ENCODE measurements around the gene MYEOV. TPM values are rescaled to one million over a fixed set of nuclear protein-coding genes. Genes with fewer than 3 reads are reported as not detected.

MYEOV gene
- polyA plus RNA-seq, 1 donor (not counting 4 experiments of a cell fraction or from before 2014, with no cell fraction given) = 1.4 TPM

- Histone ChIP-seq H3K9me3 (ENCODE audit: control insufficient read depth, low read depth, low read length) (no peaks in the 10 kb centered on the region), H4K20me1 (ENCODE audit: control insufficient read depth, extremely low read depth, insufficient read depth, low read length) (no peaks in the 10 kb centered on the region), H2AFZ (ENCODE audit: control insufficient read depth, low read length) (no peak overlapping the region), H3K36me3 (ENCODE audit: control insufficient read depth in 2 of 2, extremely low read depth in 1 of 2, insufficient read depth in 2 of 2, low read length in 2 of 2) (no peaks in the 10 kb centered on the region), H3K9me1 (ENCODE audit: control insufficient read depth, extremely low read depth, insufficient read depth, low read length) (no peaks in the 10 kb centered on the region), H3K27ac (ENCODE audit: control insufficient read depth, insufficient read depth, low read length) (no peak overlapping the region), H3K9ac (ENCODE audit: control insufficient read depth, extremely low read depth, insufficient read depth, low read length) (no peak overlapping the region), H3K4me1 (ENCODE audit: control insufficient read depth, extremely low read depth, insufficient read depth, low read length) (peaks cover 18% of the 10 kb centered on the region), H3K4me2 (ENCODE audit: control insufficient read depth, extremely low read depth, insufficient read depth, low read depth, low read length) (no peak overlapping the region), H3K27me3 (ENCODE audit: control insufficient read depth, extremely low read depth, insufficient read depth, low read length) (no peaks in the 10 kb centered on the region), H3K79me2 (ENCODE audit: control insufficient read depth, insufficient read depth, low read length) (no peaks in the 10 kb centered on the region), H3K4me3 (ENCODE audit: control insufficient read depth in 2 of 3, extremely low read depth in 1 of 3, insufficient read depth in 2 of 3, low read depth in 1 of 3, low read length in 3 of 3) (no peak overlapping the region)
- FAIRE-seq = no peak
- dilution Hi-C loops (cut with MboI; ENCODE audit: extremely low pct_ligation_motif_present, low sequenced_read_pairs) = no loop called here
- no peak for TF ChIP-seq CTCF (optimal IDR thresholded peaks at IDR 0.05 in 1 of 3, IDR thresholded peaks at IDR 0.05 in 1 of 3, conservative IDR thresholded peaks at IDR 0.05 in 1 of 3; ENCODE audit: extremely low read depth in 1 of 3, insufficient read depth in 2 of 3, low read length in 3 of 3)
- TF ChIP-seq EZH2 (IDR thresholded peaks at IDR 0.05; ENCODE audit: low read length) = no peak
- no peak for DNase-seq (ENCODE audit: low read depth, low spot score)
Measured at GRCh38 chr11:69339041-69339733, 45.2 kb downstream of the MYEOV start.

- DNase-seq (ENCODE audit: low read depth, low spot score) (no peak), FAIRE-seq (no peak)
- Histone ChIP-seq H3K36me3 (ENCODE audit: control insufficient read depth in 2 of 2, extremely low read depth in 1 of 2, insufficient read depth in 2 of 2, low read length in 2 of 2) (no peaks in the 10 kb centered on the region), H4K20me1 (ENCODE audit: control insufficient read depth, extremely low read depth, insufficient read depth, low read length) (no peaks in the 10 kb centered on the region), H3K4me1 (ENCODE audit: control insufficient read depth, extremely low read depth, insufficient read depth, low read length) (peaks cover 18% of the 10 kb centered on the region), H3K27me3 (ENCODE audit: control insufficient read depth, extremely low read depth, insufficient read depth, low read length) (no peaks in the 10 kb centered on the region), H3K9ac (ENCODE audit: control insufficient read depth, extremely low read depth, insufficient read depth, low read length) (no peak overlapping the region), H3K9me1 (ENCODE audit: control insufficient read depth, extremely low read depth, insufficient read depth, low read length) (no peaks in the 10 kb centered on the region), H3K9me3 (ENCODE audit: control insufficient read depth, low read depth, low read length) (no peaks in the 10 kb centered on the region), H3K4me2 (ENCODE audit: control insufficient read depth, extremely low read depth, insufficient read depth, low read depth, low read length) (no peak overlapping the region), H3K79me2 (ENCODE audit: control insufficient read depth, insufficient read depth, low read length) (no peaks in the 10 kb centered on the region), H3K27ac (ENCODE audit: control insufficient read depth, insufficient read depth, low read length) (no peak overlapping the region), H2AFZ (ENCODE audit: control insufficient read depth, low read length) (no peak overlapping the region), H3K4me3 (ENCODE audit: control insufficient read depth in 2 of 3, extremely low read depth in 1 of 3, insufficient read depth in 2 of 3, low read depth in 1 of 3, low read length in 3 of 3) (no peak overlapping the region)
- dilution Hi-C loops (cut with MboI; ENCODE audit: extremely low pct_ligation_motif_present, low sequenced_read_pairs) = no loop called here
- TF ChIP-seq CTCF (optimal IDR thresholded peaks at IDR 0.05 in 1 of 3, IDR thresholded peaks at IDR 0.05 in 1 of 3, conservative IDR thresholded peaks at IDR 0.05 in 1 of 3; ENCODE audit: extremely low read depth in 1 of 3, insufficient read depth in 2 of 3, low read length in 3 of 3) (no peak), EZH2 (IDR thresholded peaks at IDR 0.05; ENCODE audit: low read length) (no peak)
Measured at GRCh38 chr11:69339983-69340565, 46.1 kb downstream of the MYEOV start.

Measured in keratinocyte (primary cell).